ENCODE measurements around the gene SLC25A22.
A peak's percentile ranks its signal among the peaks of the same experiment; 100 is the strongest.

The SLC25A22 gene

DNA sequence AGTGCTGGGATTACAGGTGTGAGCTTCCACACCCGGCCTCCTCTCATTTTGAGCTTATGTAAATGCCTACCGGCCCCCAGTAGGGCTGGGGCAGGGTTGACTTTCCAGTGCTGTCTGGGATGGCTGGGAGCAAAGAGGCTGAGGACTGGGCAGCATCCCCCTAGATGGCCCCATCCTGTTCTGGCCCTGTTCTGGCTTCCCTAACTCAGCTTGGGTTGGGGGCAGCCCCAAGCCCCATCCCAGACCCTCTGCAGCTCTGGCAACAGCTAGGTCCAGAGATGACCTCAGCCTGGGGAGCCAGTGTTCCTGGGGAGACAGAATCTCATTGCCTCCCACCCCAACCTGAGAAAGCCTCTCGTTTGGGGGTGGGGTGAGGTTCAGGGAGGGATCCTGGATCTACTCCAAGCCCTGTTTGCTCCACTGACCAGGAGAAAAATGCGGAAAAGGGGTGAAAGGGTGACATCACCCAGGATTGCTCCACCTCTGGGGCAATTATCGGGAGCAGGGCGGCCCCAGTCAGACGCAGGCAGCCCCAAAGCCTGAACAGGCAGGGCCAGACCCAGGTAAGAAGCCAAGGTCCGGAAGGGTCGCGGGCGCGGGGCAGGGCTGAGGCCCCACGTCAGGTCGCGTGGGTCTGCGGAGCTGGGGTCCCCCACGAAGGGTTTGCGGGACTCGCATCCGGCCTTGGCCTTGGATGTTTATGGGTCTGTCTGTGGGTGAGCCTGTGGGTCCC, 20.5 kb upstream of the SLC25A22 start, which contains the start of gene PNPLA2:
PNPLA2 (plus strand) TSS at position 519 of the 733 bp plus-strand sequence. CDS start 805 bp downstream, outside the sequence.
- in situ Hi-C loops (cut with HindIII; ENCODE audit: low sequenced_read_pairs) = no loop called here
- peak within 1 kb of the TSS; percentile 62 for H3K4me3 ChIP-seq (ENCODE audit: low read depth, low read length)
- TF ChIP-seq, protein P1, sequence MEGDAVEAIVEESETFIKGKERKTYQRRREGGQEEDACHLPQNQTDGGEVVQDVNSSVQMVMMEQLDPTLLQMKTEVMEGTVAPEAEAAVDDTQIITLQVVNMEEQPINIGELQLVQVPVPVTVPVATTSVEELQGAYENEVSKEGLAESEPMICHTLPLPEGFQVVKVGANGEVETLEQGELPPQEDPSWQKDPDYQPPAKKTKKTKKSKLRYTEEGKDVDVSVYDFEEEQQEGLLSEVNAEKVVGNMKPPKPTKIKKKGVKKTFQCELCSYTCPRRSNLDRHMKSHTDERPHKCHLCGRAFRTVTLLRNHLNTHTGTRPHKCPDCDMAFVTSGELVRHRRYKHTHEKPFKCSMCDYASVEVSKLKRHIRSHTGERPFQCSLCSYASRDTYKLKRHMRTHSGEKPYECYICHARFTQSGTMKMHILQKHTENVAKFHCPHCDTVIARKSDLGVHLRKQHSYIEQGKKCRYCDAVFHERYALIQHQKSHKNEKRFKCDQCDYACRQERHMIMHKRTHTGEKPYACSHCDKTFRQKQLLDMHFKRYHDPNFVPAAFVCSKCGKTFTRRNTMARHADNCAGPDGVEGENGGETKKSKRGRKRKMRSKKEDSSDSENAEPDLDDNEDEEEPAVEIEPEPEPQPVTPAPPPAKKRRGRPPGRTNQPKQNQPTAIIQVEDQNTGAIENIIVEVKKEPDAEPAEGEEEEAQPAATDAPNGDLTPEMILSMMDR (IDR thresholded peaks at IDR 0.05; ENCODE audit: low read depth, low read length) = no peak
- no peak for DNase-seq (ENCODE audit: low read depth, low spot score)

DNA sequence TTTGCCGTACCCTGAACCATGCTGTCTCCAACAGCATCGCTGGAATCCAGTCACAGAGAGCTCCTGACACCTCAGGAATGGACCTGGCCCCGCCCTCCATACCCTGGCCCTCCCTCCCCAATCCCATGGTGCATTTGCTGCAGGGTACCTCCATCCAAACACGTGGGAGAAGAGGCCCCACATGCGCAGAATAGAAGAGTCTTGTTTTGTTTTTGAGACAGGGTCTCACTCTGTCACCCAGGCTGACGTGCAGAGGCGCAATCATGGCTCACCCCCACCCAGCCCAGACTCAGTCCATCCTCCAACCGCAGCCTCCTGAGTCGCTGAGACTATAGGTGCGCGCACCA, 18.3 kb upstream of the SLC25A22 start:
- no peak overlapping the region for H3K4me3 ChIP-seq (ENCODE audit: low read depth, low read length)
- DNase-seq (ENCODE audit: low read depth, low spot score) = no peak
- TF ChIP-seq, protein P1 (IDR thresholded peaks at IDR 0.05; ENCODE audit: low read depth, low read length) = no peak
- in situ Hi-C loops (cut with HindIII; ENCODE audit: low sequenced_read_pairs) = no loop called here

DNA sequence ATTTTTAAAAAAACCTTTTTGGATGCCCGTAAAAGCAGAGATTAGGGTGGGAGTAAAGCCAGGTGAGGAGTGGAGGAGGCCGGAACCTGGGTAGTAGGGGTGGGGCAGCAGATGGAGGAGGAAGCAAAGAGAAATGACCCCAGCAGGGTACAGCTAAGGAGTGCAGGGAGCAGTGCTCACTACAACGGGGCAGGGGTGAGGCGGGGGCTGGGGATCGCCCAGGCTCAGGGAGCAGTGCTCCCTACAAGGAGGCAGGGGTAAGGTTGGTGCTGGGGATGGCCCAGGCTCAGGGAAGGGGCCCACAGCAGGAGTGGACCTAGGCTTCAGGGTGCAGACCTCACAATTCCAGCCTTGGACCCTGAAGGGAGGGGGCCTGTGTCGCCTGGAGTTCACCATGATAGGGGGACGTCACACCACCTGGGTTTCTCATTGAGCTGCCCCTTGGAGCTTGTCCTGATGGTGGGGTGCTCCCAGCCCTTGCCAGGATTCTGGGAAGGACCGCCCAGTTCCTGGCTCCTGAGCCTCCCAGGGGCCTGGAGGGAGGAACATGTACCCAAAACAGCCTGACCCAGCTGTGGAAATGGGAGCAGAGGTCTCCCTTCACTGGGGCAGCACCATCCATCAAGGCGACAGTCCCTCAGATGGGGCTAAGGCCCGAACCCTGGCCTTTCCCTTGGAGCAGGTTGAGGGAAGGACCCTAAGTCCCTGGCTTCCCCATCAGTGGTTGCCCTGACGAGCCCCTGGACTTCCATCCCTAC, 17.8 kb upstream of the SLC25A22 start:
- H3K4me3 ChIP-seq (ENCODE audit: low read depth, low read length) = no peak overlapping the region
- TF ChIP-seq, protein P1 (IDR thresholded peaks at IDR 0.05; ENCODE audit: low read depth, low read length) = no peak
- in situ Hi-C loops (cut with HindIII; ENCODE audit: low sequenced_read_pairs) = no loop called here
- no peak for DNase-seq (ENCODE audit: low read depth, low spot score)

DNA sequence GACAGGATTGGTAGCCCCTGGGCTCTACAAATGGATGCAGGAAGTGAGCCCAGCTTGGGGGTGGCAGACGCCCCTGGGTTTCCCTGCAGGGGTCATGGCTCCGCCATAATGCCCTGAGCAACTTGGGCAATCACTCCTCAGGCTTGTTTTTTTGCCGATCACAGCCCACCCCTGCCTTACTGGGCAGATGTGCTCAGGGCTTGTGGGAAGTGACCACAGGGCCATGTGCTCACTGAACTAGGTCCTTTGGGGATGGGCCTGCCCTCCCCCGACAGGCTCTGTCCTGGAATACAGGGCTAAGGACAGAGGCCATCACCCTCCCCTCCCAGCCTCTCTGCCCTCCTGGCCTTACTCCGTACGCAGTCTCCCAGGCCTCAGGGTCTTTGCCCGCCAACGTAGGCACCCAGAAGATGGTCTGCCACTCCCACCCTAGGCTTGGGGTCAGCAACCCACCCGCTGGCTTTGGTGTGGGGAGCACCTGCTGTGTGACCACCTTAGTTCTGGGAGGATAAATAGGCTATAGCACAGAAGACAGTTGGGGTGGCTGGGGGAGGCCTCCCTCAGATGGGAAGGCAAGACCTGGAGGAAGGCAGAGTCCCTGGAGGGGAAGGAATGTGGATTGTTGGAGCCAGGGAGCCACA, 15.5 kb upstream of the SLC25A22 start:
- in situ Hi-C loops (cut with HindIII; ENCODE audit: low sequenced_read_pairs) = no loop called here
- no peak for DNase-seq (ENCODE audit: low read depth, low spot score)

DNA sequence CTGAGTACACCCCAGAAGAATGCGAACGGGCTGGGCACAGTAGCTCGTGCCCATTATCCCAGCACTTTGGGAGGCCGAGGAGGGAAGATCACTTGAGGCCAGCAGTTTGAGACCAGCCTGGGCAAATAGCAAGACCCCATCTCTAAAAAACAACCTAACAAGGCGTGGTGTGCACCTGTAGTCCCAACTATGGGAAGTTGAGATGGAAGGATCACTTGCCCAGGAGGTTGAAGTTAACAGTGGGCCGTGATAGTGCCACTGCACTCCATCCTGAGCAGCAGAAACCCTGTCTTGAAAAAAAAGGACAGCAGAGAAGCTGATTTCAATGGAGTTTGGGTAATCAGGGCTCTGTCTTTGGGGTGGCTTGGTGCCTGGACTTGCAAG, 15.0 kb upstream of the SLC25A22 start:
- in situ Hi-C loops (cut with HindIII; ENCODE audit: low sequenced_read_pairs) = no loop called here
- H3K4me3 ChIP-seq (ENCODE audit: low read depth, low read length) = no peak overlapping the region
- TF ChIP-seq, protein P1 (IDR thresholded peaks at IDR 0.05; ENCODE audit: low read depth, low read length) = no peak
- no peak for DNase-seq (ENCODE audit: low read depth, low spot score)

More for the DNA sequence above, 15.5 kb upstream of the SLC25A22 start:
- H3K4me3 ChIP-seq (ENCODE audit: low read depth, low read length) = no peak overlapping the region
- TF ChIP-seq, protein P1 (IDR thresholded peaks at IDR 0.05; ENCODE audit: low read depth, low read length) = no peak

DNA sequence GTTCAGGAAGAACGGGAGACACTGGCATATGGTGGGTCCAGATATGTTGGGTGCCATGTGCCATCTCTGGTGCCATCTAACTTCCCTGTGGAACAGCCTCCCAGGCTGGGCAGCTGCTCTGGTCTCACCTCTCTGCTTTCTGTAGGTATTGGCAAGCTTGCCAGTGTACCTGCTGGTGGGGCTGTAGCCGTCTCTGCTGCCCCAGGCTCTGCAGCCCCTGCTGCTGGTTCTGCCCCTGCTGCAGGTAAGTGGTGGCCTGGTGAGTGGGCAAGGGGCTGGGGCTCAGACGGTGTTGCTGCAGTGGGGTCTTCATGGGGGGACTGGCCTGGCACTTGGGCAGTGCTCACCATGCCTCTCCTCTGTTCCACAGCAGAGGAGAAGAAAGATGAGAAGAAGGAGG, 14.3 kb upstream of the SLC25A22 start:
- H3K4me3 ChIP-seq (ENCODE audit: low read depth, low read length) = no peak overlapping the region
- no peak for DNase-seq (ENCODE audit: low read depth, low spot score)
- in situ Hi-C loops (cut with HindIII; ENCODE audit: low sequenced_read_pairs) = no loop called here

More for the DNA sequence above, 14.3 kb upstream of the SLC25A22 start:
- TF ChIP-seq, protein P1 (IDR thresholded peaks at IDR 0.05; ENCODE audit: low read depth, low read length) = no peak
